HEK293 (cell line): ENCODE data around the gene NOTCH3.

Experiments
- BCL11A ChIP-seq: fragments of 450-650 bp; formaldehyde crosslinking; IDR thresholded peaks from 2 replicates; pipeline ENCODE4 v1.5.1; 2016; ENCODE audit warnings: low read depth, missing biosample characterization, missing genetic modification characterization
- BCL11B ChIP-seq: fragments of 450-650 bp; formaldehyde crosslinking; IDR thresholded peaks from 2 replicates; pipeline ENCODE4 v1.5.1; 2016; ENCODE audit warnings: low read depth, missing biosample characterization, missing genetic modification characterization
- GLIS1 ChIP-seq: fragments of 450-650 bp; formaldehyde crosslinking; IDR thresholded peaks from 2 replicates; pipeline ENCODE4 v1.5.1; 2016; ENCODE audit warnings: missing biosample characterization, missing genetic modification characterization
- KLF16 ChIP-seq: fragments of 450-650 bp; formaldehyde crosslinking; IDR thresholded peaks from 2 replicates; pipeline ENCODE4 v1.5.1; 2017; ENCODE audit warnings: missing biosample characterization, missing genetic modification characterization
- KLF7 ChIP-seq: fragments of 450-650 bp; formaldehyde crosslinking; IDR thresholded peaks from 2 replicates; pipeline ENCODE4 v1.5.1; 2016; ENCODE audit warnings: missing biosample characterization, missing genetic modification characterization, borderline replicate concordance
- SP3 ChIP-seq: fragments of 450-650 bp; formaldehyde crosslinking; IDR thresholded peaks from 2 replicates; pipeline ENCODE4 v1.5.1; 2016; ENCODE audit warnings: missing biosample characterization, missing genetic modification characterization
- ZBTB26 ChIP-seq: fragments of 450-650 bp; formaldehyde crosslinking; optimal IDR thresholded peaks from 2 replicates; pipeline ENCODE3; 2016; ENCODE audit warnings: missing biosample characterization, mild to moderate bottlenecking, missing genetic modification characterization
- ZBTB44 ChIP-seq: fragments of 450-650 bp; IDR thresholded peaks from 2 replicates; pipeline ENCODE4 v1.5.1; 2018; ENCODE audit warnings: missing biosample characterization, mild to moderate bottlenecking, missing genetic modification characterization
- ZBTB48 ChIP-seq: fragments of 450-650 bp; formaldehyde crosslinking; IDR thresholded peaks from 2 replicates; pipeline ENCODE4 v1.5.1; 2016; ENCODE audit warnings: missing biosample characterization, missing genetic modification characterization
- ZEB2 ChIP-seq: fragments of 450-650 bp; formaldehyde crosslinking; IDR thresholded peaks from 2 replicates; pipeline ENCODE4 v1.5.1; 2016; ENCODE audit warnings: missing biosample characterization, missing genetic modification characterization
- ZFP41 ChIP-seq: fragments of 450-650 bp; formaldehyde crosslinking; IDR thresholded peaks from 2 replicates; pipeline ENCODE4 v1.5.1; 2016; ENCODE audit warnings: missing biosample characterization, missing genetic modification characterization, borderline replicate concordance
- ZNF140 ChIP-seq: fragments of 450-650 bp; formaldehyde crosslinking; IDR thresholded peaks from 2 replicates; pipeline ENCODE4 v1.5.1; 2016; ENCODE audit warnings: missing biosample characterization, missing genetic modification characterization
- ZNF146 ChIP-seq: fragments of 450-650 bp; formaldehyde crosslinking; IDR thresholded peaks from 2 replicates; pipeline ENCODE4 v1.5.1; 2016; ENCODE audit warnings: missing biosample characterization, missing genetic modification characterization
- ZNF239 ChIP-seq: fragments of 450-650 bp; formaldehyde crosslinking; IDR thresholded peaks from 2 replicates; pipeline ENCODE4 v1.5.1; 2016; ENCODE audit warnings: missing biosample characterization, missing genetic modification characterization
- ZNF302 ChIP-seq: fragments of 450-650 bp; formaldehyde crosslinking; IDR thresholded peaks from 2 replicates; pipeline ENCODE4 v1.5.1; 2016; ENCODE audit warnings: missing biosample characterization, missing genetic modification characterization, low read depth
- ZNF324 ChIP-seq: fragments of 450-650 bp; formaldehyde crosslinking; IDR thresholded peaks from 2 replicates; pipeline ENCODE4 v1.5.1; 2016; ENCODE audit warnings: missing biosample characterization, missing genetic modification characterization
- ZNF335 ChIP-seq: fragments of 450-650 bp; formaldehyde crosslinking; conservative IDR thresholded peaks from 2 replicates; pipeline ENCODE4 v1.5.1; 2016; ENCODE audit warnings: missing biosample characterization, missing genetic modification characterization
- ZNF398 ChIP-seq: fragments of 450-650 bp; formaldehyde crosslinking; IDR thresholded peaks from 2 replicates; pipeline ENCODE4 v1.5.1; 2017; ENCODE audit warnings: missing biosample characterization, missing genetic modification characterization
- ZNF416 ChIP-seq: fragments of 450-650 bp; formaldehyde crosslinking; IDR thresholded peaks from 2 replicates; pipeline ENCODE4 v1.5.1; 2016; ENCODE audit warnings: missing biosample characterization, missing genetic modification characterization
- ZNF510 ChIP-seq: fragments of 450-650 bp; formaldehyde crosslinking; IDR thresholded peaks from 2 replicates; pipeline ENCODE4 v1.5.1; 2018; ENCODE audit warnings: mild to moderate bottlenecking, missing genetic modification characterization, missing biosample characterization; ENCODE audit not compliant: insufficient replicate concordance
- ZNF518A ChIP-seq: fragments of 450-650 bp; formaldehyde crosslinking; conservative IDR thresholded peaks from 2 replicates; pipeline ENCODE4 v1.5.1; 2016; ENCODE audit warnings: low read depth, missing biosample characterization, missing genetic modification characterization
- ZNF560 ChIP-seq: fragments of 450-650 bp; formaldehyde crosslinking; IDR thresholded peaks from 2 replicates; pipeline ENCODE4 v1.5.1; 2017; ENCODE audit warnings: missing biosample characterization, missing genetic modification characterization, borderline replicate concordance
- ZNF660 ChIP-seq: fragments of 450-650 bp; IDR thresholded peaks from 2 replicates; pipeline ENCODE4 v1.5.1; 2018; ENCODE audit warnings: missing biosample characterization, mild to moderate bottlenecking, missing genetic modification characterization
- ZNF692 ChIP-seq: fragments of 450-650 bp; formaldehyde crosslinking; IDR thresholded peaks from 2 replicates; pipeline ENCODE4 v1.5.1; 2016; ENCODE audit warnings: missing biosample characterization, missing genetic modification characterization
- ZNF704 ChIP-seq: fragments of 450-650 bp; formaldehyde crosslinking; IDR thresholded peaks from 2 replicates; pipeline ENCODE4 v1.5.1; 2016; ENCODE audit warnings: missing biosample characterization, missing genetic modification characterization
- ZNF777 ChIP-seq: fragments of 450-650 bp; formaldehyde crosslinking; IDR thresholded peaks from 2 replicates; pipeline ENCODE4 v1.5.1; 2017; ENCODE audit warnings: missing biosample characterization, missing genetic modification characterization, borderline replicate concordance

The NOTCH3 gene

GRCh38 chr19:15125232-15126067, 75.3 kb downstream of the NOTCH3 start (continued):
- TF ChIP-seq ZNF398 (tag by site-specific recombination) (peak; percentile 83), BCL11A (tag by site-specific recombination) (peak; percentile 87), ZEB2 (tag by site-specific recombination) (peak; percentile 87), ZBTB48 (tag by site-specific recombination) (peak; percentile 79), KLF7 (tag by site-specific recombination) (0 out of 2 replicates have a peak, but pooled peaks have one; percentile 55), ZNF324 (tag by site-specific recombination) (peak; percentile 80), ZNF146 (tag by site-specific recombination) (0 out of 2 replicates have a peak, but pooled peaks have one; percentile 13), GLIS1 (tag by site-specific recombination) (peak; percentile 82; the same call in 1 of the 2 replicates), ZNF302 (tag by site-specific recombination) (no peak), ZNF704 (tag by site-specific recombination) (no peak), ZNF140 (tag by site-specific recombination) (peak; percentile 82; the same call in 1 of the 2 replicates), ZBTB26 (tag by site-specific recombination) (peak; percentile 94), ZNF692 (tag by site-specific recombination) (peak; percentile 98), ZNF239 (0 out of 2 replicates have a peak, but pooled peaks have one; percentile 22), ZNF777 (peak; percentile 96; the same call in 1 of the 2 replicates), KLF16 (tag by site-specific recombination) (peak; percentile 97), ZNF510 (tag by site-specific recombination) (no peak), ZFP41 (tag by site-specific recombination) (no peak), ZNF416 (no peak), BCL11B (tag by site-specific recombination) (peak; percentile 96), ZNF518A (tag by site-specific recombination) (peak; percentile 39; the same call in 1 of the 2 replicates), ZBTB44 (tag by site-specific recombination) (no peak), ZNF560 (tag by site-specific recombination) (no peak), SP3 (tag by site-specific recombination) (peak; percentile 90), ZNF335 (peak; percentile 96), ZNF660 (tag by site-specific recombination) (no peak)
